GM18870 (cell line): ENCODE data around the gene PHF24.
"Not testable (repeated sequence)": the region's sequence is repeated elsewhere in the genome, so short reads cannot be mapped to it uniquely, and the experiment has no call there.

Source experiments
- ATAC-seq: cut with Tn5 transposase; IDR thresholded peaks from one replicate; pipeline ENCODE4 v1.9.1; 2021; ENCODE audit warnings: moderate library complexity; ENCODE audit not compliant: unreplicated experiment

Gene PHF24

GRCh38 chr9:34957492-34958410 is at the start of gene PHF24:
TSS of gene PHF24 (plus strand) at chr9:34958285. CDS start at chr9:34971299, 13,014 bp downstream.
- no peak for ATAC-seq

GRCh38 chr9:34927061-34927460 is 31.0 kb upstream of the PHF24 start:
- ATAC-seq: no peak

GRCh38 chr9:34928921-34929320 is 29.2 kb upstream of the PHF24 start:
- ATAC-seq: no peak

GRCh38 chr9:34929506-34930102 is 28.5 kb upstream of the PHF24 start:
- ATAC-seq: no peak

GRCh38 chr9:34939989-34940388 is 18.1 kb upstream of the PHF24 start:
- ATAC-seq: not testable (repeated sequence)

GRCh38 chr9:34948451-34948850 is 9.6 kb upstream of the PHF24 start:
- no peak for ATAC-seq

GRCh38 chr9:34954225-34954624 is 3.9 kb upstream of the PHF24 start:
- no peak for ATAC-seq

- not testable (repeated sequence) for ATAC-seq
Observed at GRCh38 chr9:34956066-34956465, 2.0 kb upstream of the PHF24 start.

GRCh38 chr9:34956648-34957047 is 1.4 kb upstream of the PHF24 start:
- no peak for ATAC-seq

- no peak for ATAC-seq
Observed at GRCh38 chr9:34958411-34958982, 412 bp downstream of the PHF24 start.

GRCh38 chr9:34959461-34959860 is 1.4 kb downstream of the PHF24 start:
- ATAC-seq: no peak

GRCh38 chr9:34961574-34962490 is 3.7 kb downstream of the PHF24 start:
- ATAC-seq: no peak

GRCh38 chr9:34962546-34962945 is 4.5 kb downstream of the PHF24 start:
- no peak for ATAC-seq

GRCh38 chr9:34963552-34963951 is 5.5 kb downstream of the PHF24 start:
- ATAC-seq: no peak

GRCh38 chr9:34964458-34964857 is 6.4 kb downstream of the PHF24 start:
- ATAC-seq: no peak

GRCh38 chr9:34971146-34971811 is 13.2 kb downstream of the PHF24 start:
- ATAC-seq: no peak

- no peak for ATAC-seq
Observed at GRCh38 chr9:34974664-34975063, 16.6 kb downstream of the PHF24 start.

GRCh38 chr9:34976441-34976840 is 18.4 kb downstream of the PHF24 start:
- ATAC-seq: no peak

GRCh38 chr9:34976992-34977391 is 18.9 kb downstream of the PHF24 start:
- no peak for ATAC-seq

GRCh38 chr9:34980181-34980761 is 22.2 kb downstream of the PHF24 start:
- ATAC-seq: no peak
